HT1080 (cell line): ENCODE measurements around the gene TOMM40L. TPM values are rescaled to one million over a fixed set of nuclear protein-coding genes. Genes with fewer than 3 reads are reported as not detected.
A peak's percentile ranks its signal among the peaks of the same experiment; 100 is the strongest.

Experiments
- DNase-seq: peaks from one replicate; pipeline ENCODE4 v3.0.0-alpha.2; 2015; ENCODE audit warnings: low read depth
- polyA plus RNA-seq, 2 experiments: library from polyadenylated mRNA; depleted of rRNA; stranded (reverse); fragments of >200 nt; gene quantifications; 2 replicates each; pipeline ENCODE4 v1.2.3, GENCODE V29; 2015
- total RNA-seq: library from RNA; depleted of rRNA; stranded (reverse); fragments of >200 nt; shearing (Covaris generic); gene quantifications from 2 replicates; pipeline ENCODE4 v1.2.3, GENCODE V29; 2014; rRNA removed

The TOMM40L gene
- 18.2 and 25.8 TPM in 2 replicates for total RNA-seq
- 9.5 and 10.5 TPM in 2 replicates for polyA plus RNA-seq (2015; cell fraction: cytosol; rRNA removed)
- polyA plus RNA-seq (2015; cell fraction: nucleus; rRNA removed): 12.3 and 13.4 TPM in 2 replicates

- DNase-seq: peak; percentile 100
These were observed at the start of gene TOMM40L for GRCh38 chr1:161225534-161226319. TOMM40L (plus strand) TSS chr1:161226060; CDS start chr1:161226490, 430 bp downstream.

DNA sequence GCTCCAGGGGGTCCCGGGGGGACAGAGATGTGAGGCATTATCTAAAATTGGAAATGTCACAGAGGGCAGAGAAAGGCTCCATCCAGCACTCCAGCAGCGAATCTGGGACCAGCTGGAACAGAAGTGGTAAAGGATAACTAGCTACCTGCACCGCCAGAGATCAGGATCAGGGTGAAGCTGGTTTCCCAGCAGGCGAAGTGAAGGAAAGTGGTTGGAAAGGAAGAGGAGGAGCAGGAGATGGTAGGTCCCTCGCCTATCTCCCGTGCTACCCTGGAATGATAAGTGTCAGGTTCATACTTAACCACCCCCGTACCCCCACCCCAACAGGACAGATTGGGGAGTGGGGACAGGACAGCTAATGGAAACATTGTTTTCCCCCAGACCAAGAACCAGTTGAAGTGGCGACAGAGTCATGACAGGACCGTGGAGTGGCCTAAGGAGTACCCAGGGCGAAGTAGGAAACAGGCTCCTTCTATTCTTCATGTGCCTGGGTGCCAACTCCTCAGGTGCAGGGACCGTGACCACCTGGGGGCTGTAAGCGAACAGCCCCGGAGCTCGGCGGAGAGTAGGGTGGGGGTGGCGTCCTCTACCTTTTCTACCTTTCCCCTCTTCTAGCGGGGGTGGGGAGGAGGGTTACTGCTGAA, 49.3 kb upstream of the TOMM40L start:
- DNase-seq: no peak

DNA sequence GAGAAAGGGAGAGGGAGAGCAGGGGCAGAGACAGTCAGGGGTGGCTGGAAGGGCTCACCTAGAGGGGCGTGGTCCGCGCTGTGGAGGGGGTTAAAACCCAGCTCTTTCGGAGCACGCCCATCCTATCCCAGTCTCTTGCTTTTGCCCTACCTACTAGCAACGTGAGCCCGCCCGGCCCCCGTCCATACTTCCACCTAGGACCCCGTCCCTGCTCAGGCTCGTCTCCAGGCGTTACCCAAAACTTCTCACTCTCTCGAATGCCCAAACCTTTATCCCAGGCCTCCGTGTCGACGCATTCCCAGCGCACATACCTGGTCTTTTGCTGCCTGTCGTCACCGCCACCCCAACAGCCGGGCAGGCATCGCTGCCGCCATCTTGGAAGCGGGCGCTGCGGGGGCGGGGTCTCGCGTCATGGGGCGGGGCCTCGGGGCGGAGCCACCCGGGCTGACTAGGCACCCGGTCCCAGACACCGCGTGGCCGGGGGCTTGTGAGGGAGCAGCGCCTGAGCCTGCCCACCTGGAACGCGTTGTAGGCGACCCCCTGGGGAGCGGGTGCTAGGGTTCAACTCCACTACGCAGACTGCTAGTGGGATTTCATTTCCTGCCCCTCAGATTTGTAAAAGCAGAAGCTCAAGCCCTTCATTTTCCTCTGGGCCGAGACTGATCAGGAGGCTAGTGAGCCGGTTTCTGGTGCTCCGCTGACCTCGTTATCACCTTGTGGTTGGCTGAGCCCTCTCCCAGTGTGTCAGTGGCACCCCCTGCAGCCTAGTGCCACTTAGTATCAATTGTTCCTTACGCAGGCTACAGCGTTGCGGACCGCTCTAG, 48.5 kb upstream of the TOMM40L start, which contains the start of gene B4GALT3:
Gene B4GALT3 (minus strand): TSS at position 396 of the 824 bp plus-strand sequence. CDS start 1,447 bp downstream, outside the sequence.
- DNase-seq: peak; percentile 65

- no peak for DNase-seq
These were observed 48.0 kb upstream of the TOMM40L start for GRCh38 chr1:161177936-161178244.

DNA sequence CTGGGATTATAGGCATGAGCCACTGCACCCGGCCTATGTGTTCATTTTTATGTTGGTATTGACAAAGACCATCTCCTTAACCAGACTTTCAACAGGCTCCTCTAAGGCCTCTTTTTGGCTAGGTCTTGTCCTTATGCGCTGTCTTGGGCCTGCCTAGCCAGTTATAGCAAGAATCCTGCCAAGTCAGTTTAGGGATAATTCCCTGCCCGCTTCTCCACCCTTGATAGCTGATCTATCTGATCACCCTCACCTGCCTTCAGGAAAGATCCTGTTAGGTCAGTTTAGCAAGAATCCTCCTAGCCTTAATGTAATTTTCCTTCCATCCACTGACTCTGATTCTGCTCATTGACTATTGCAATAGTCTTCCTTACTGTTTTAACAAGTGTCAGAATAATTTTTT, 46.2 kb upstream of the TOMM40L start:
- no peak for DNase-seq

DNA sequence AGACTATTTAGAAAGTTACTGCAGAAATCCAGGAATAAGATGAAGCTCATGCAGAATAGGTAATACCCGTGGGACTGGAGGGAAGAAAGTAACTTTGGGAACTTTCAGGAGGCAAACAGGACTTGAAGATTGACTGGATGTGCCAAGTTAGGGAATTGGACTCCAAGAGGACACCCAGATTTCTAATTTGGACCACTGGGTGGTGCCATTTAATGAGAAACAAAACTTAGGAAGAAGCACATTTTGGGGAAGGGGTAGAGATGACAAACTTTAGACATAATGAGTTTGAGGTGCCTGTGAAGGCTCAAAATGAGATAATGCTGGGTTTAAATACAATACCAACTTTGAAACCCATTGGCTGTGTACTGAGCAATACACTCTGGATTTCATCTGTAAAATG, 45.2 kb upstream of the TOMM40L start:
- no peak for DNase-seq

DNA sequence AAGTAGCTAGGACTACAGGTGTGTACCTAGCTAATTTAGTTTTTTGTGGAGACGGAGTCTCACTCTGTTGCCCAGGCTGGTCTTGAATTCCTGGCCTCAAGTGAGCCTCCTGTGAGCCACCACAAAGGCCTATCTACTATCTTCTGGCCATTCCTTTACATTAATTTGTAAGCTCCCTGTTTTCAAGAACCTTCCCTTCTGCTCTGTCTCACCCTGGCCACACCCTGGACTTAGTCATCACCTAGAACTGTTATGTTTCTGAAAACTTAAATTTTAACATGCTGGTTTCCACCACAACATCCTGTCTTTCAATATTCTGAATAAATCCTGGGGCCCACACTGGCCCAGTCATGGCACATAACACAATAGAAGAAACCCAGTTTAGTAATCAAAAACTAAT, 43.6 kb upstream of the TOMM40L start:
- DNase-seq: peak; percentile 87

- peak; percentile 58 for DNase-seq
These were observed 40.6 kb upstream of the TOMM40L start for GRCh38 chr1:161185282-161185682.

DNA sequence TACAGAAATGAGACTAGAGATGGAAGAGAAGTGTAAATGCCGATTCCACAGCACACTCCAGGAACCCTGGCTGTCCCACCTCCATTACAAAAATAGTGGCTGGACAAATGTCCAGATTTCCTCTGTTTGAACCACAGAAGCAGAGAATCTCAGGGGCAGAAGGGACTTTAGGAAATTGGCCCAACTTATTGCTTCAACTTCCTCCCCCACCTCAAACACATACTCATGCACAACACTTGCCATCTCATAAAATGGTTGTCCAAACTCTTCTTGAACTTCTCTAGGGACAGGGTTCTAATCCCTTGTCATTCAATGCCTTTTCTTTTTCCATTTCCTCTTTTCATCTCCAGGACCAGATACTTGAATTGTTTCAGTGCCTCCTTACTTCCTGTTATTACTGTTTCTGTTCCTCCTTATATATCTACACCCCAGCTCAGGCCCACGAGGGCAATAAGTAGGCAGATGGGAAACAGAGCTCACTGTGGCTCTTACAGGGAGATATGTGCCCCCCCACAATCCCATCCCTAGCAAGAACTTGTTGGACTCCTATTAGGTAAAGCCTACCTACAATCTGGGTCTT, 40.0 kb upstream of the TOMM40L start:
- no peak for DNase-seq

DNA sequence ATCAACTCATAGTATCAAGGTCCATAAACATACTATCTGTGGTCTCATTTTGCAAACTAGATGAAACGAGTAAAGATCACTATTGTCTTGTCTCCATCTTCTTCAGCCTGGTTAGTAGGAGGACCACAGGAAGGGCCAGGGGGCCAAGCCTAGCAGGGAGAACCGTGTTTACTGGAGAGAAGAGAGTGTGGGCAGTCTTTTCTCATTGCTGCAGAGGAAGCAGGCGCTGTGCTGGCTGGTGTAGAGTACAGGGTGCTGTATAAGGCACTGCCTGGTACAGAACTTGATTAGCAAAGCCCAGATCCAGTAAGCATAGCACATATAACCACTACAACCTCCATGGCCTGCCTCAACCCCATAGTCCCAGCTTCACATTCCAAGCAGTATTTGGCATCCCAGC, 38.5 kb upstream of the TOMM40L start:
- DNase-seq: no peak

DNA sequence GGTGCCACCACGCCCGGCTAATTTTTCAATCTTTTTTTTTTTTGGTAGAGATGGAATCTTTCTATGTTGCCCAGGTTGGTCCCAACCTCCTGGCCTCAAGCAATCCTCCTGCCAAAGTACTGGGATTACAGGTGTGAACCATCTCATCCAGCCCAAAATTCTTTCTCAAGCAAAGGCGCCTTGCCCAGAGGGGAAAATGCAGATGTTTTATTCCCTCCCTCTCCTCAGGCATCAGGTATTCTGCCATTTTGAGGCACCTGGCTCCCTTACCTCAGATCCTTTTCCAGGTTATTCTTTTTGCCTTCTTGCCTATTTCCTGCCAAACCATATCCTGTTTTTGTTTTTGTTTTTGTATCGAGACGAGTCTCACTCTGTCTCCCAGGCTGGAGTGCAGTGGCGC, 37.5 kb upstream of the TOMM40L start:
- no peak for DNase-seq

DNA sequence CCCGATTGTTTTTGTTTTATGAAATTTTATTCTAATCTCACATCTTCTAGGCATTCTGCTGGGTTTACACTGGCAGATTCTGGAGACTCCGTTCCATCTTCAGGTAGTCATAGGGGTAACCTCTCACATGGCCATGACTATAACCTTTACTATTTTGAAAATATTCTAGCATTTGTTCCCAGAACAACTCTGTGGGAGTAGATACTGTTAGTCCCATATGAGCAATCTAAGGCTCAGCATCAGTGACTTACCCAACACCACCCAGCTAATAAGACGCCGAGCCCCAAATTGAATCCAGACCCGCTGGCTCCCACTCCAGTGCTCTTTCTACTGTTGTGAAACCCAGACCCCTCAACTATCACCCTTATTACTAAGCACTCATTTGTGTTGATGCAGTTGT, 36.8 kb upstream of the TOMM40L start:
- no peak for DNase-seq

- DNase-seq: no peak
These were observed 34.8 kb upstream of the TOMM40L start for GRCh38 chr1:161190962-161191521.

DNA sequence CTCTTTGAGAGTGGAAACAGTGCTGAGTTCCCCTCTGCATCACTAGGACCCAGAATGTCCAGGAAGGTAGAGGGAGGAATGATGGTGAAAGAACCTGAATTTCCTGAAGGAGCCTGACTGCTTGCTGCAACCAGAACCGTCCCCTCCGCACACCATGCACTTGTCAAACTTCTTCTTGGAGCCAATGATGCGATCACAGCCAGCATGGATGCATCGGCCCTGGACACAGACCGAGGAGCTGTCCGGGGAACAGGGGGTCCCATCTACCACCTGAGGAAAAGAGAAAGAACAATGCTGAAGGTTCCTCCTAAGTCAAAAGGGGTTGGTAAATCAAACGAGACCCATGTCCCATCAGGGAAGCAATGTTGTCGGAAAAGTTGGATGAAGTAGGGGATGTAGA, 33.9 kb upstream of the TOMM40L start:
- no peak for DNase-seq

GRCh38 chr1:161192476-161193465, 33.1 kb upstream of the TOMM40L start:
- peak; percentile 70 for DNase-seq

GRCh38 chr1:161193561-161194235, 32.2 kb upstream of the TOMM40L start:
- no peak for DNase-seq

GRCh38 chr1:161195171-161195570, 30.7 kb upstream of the TOMM40L start:
- no peak for DNase-seq

DNA sequence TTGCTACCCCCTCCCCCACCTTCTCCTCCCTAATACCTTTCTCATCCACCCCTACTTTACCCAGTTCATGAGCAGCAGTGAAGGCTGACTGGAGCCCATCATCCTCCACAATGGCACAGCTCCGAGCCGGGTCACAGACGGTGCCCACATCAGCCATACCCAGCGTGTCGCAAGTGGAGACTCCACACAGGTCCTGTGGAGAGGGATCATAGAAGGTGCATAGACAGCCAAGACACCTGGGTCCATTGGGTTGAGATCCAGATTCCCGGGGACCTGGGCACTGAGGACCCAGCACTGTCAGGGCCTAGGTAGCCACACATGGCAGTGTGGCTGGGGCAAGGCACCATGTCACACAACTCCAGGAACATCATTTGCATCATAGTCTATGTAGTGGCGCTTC, 29.7 kb upstream of the TOMM40L start:
- DNase-seq: no peak
